Measurements from ENCODE around the gene EXOC6. TPM values are rescaled to one million over a fixed set of nuclear protein-coding genes. Genes with fewer than 3 reads are reported as not detected.

The EXOC6 gene
- total RNA-seq, 2 experiments from 2014 or later = 8.0 to 9.4 TPM

GRCh38 chr10:93079663-93080349 lies 231.5 kb downstream of the EXOC6 start:
- Histone ChIP-seq H3K36me3 (ENCODE audit: insufficient read depth, low read length) (no peaks in the 10 kb centered on the region), H3K4me2 (ENCODE audit: low read length) (no peak overlapping the region), H3K79me2 (ENCODE audit: insufficient read depth, low read depth, low read length) (no peaks in the 10 kb centered on the region), H4K20me1 (ENCODE audit: insufficient read depth, low read length) (no peaks in the 10 kb centered on the region), H3K9me2 (ENCODE audit: insufficient read depth, low read length) (no peaks in the 10 kb centered on the region), H2AFZ (ENCODE audit: low read length) (no peak overlapping the region), H3K4me3 (ENCODE audit: low read depth, low read length, poor library complexity, severe bottlenecking) (no peak overlapping the region), H3K9me3 (ENCODE audit: low read length) (no peaks in the 10 kb centered on the region), H3K4me1 (ENCODE audit: insufficient read depth, low read length, poor library complexity, severe bottlenecking) (no peaks in the 10 kb centered on the region), H3K27ac (ENCODE audit: low read depth, low read length, poor library complexity, severe bottlenecking) (no peak overlapping the region)
- CTCF ChIA-PET (ENCODE audit: unreplicated experiment) = interaction anchor here (0.9 to 1.3 kb wide), 2 partner anchors 36 to 278 kb away, joined by 3 read pairs; no protein-coding TSS in a partner anchor
- no peak for TF ChIP-seq CTCF (conservative IDR thresholded peaks at IDR 0.05; ENCODE audit: low read length)
- no peak for TF ChIP-seq EZH2phosphoT487 (IDR thresholded peaks at IDR 0.05; ENCODE audit: borderline replicate concordance, low read depth, low read length)
- DNase-seq (ENCODE audit: low spot score) = no peak
- POLR2A ChIA-PET = interaction anchor here (0.6 kb wide), 1 partner anchor 32 kb away, joined by 3 read pairs; no protein-coding TSS in a partner anchor
- intact Hi-C loops (cut with micrococcal nuclease; ENCODE audit: unreplicated experiment) = loop anchor here (1.0 to 5.0 kb wide), 2 partner anchors 208 to 272 kb away; no protein-coding TSS in a partner anchor
- no TSS peak for BruUV-seq (replicated peaks)

- ChIA-PET POLR2A (interaction anchor here (0.6 kb wide), 2 partner anchors 31 to 145 kb away, joined by 3 read pairs; no protein-coding TSS in a partner anchor), CTCF (ENCODE audit: unreplicated experiment) (interaction anchor here (0.9 to 1.3 kb wide), 2 partner anchors 35 to 277 kb away, joined by 3 read pairs; no protein-coding TSS in a partner anchor)
- H3K27ac ChIP-seq (ENCODE audit: low read depth, low read length, poor library complexity, severe bottlenecking) = no peak overlapping the region
- H3K36me3 ChIP-seq (ENCODE audit: insufficient read depth, low read length) = no peaks in the 10 kb centered on the region
- intact Hi-C loops (cut with micrococcal nuclease; ENCODE audit: unreplicated experiment) = loop anchor here (1.0 to 5.0 kb wide), 2 partner anchors 208 to 272 kb away; no protein-coding TSS in a partner anchor
- no peaks in the 10 kb centered on the region for H3K4me1 ChIP-seq (ENCODE audit: insufficient read depth, low read length, poor library complexity, severe bottlenecking)
- peak; percentile 90 for TF ChIP-seq CTCF (conservative IDR thresholded peaks at IDR 0.05; ENCODE audit: low read length)
- no peak for TF ChIP-seq EZH2phosphoT487 (IDR thresholded peaks at IDR 0.05; ENCODE audit: borderline replicate concordance, low read depth, low read length)
- no peak overlapping the region for H2AFZ ChIP-seq (ENCODE audit: low read length)
- H3K79me2 ChIP-seq (ENCODE audit: insufficient read depth, low read depth, low read length) = no peaks in the 10 kb centered on the region
- H4K20me1 ChIP-seq (ENCODE audit: insufficient read depth, low read length) = no peaks in the 10 kb centered on the region
- no peaks in the 10 kb centered on the region for H3K9me2 ChIP-seq (ENCODE audit: insufficient read depth, low read length)
- H3K4me2 ChIP-seq (ENCODE audit: low read length) = no peak overlapping the region
- H3K9me3 ChIP-seq (ENCODE audit: low read length) = no peaks in the 10 kb centered on the region
- peak; percentile 43 for DNase-seq (ENCODE audit: low spot score)
- no TSS peak for BruUV-seq (replicated peaks)
- H3K4me3 ChIP-seq (ENCODE audit: low read depth, low read length, poor library complexity, severe bottlenecking) = no peak overlapping the region
These were observed 232.2 kb downstream of the EXOC6 start for GRCh38 chr10:93080350-93081046.
